ENCODE measurements around the gene PNLIPRP3.

The PNLIPRP3 gene

DNA sequence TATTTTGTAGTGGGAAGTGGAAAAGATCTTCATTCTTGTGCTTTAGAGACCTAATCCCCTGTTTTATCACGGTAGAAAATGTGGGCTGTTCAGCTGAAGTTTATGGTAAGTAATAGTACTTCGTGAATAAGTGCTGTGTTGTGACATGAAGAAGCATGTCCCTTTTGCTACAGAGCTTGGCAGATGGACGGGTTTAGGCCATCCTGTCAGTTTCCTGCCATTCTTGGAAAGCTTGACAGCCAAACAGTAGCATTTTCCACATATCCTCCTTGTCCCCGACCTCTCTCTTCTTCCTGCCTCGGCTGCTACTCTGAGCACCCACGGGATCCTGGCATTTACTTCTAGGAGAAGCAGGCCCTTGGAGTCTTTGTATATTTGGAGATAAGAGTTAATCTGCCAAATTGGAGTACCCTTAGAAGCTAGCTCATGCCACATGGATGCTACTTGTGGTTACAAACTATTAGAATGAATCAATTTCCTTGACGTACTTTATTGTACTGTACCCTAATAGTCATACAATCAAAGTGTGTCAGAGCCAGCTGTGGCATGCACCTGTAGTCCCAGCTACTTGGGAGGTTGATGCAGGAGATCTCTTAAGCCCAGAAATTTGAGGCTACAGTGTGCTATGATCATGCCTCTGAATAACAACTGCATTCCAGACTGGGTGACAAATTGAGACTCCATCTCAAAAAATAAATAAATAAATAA, 39.2 kb downstream of the PNLIPRP3 start:
- no peak overlapping the region for H3K27ac Mint-ChIP-seq
- H3K9me3 Mint-ChIP-seq = no peaks in the 10 kb centered on the region
- no peak overlapping the region for H3K4me3 Mint-ChIP-seq
- no peaks in the 10 kb centered on the region for H3K27me3 Mint-ChIP-seq (ENCODE audit: low read depth)
- no peaks in the 10 kb centered on the region for H3K4me1 Mint-ChIP-seq (ENCODE audit: low read depth)
- no peaks in the 10 kb centered on the region for H3K36me3 Mint-ChIP-seq (ENCODE audit: low read depth)

DNA sequence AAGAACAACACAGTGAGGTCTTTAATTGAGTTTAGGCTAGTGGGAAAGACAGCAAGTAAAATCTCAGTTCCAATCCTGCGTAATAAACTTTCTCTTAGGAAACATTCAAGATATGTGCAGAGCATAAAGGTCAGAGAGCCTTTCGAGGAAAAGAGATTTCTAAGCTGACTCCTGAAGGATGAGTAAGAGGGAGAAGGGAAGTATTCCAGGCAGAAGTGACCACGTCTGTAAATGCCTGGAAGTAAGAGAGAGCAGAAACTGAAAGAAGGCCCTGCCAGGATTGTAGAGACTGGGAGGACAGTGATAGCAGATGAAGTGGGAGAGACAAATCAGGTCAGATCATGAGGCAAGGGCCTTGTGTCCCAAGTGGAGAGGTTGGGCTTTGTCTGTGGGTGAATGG, 41.8 kb downstream of the PNLIPRP3 start:
- no peaks in the 10 kb centered on the region for H3K36me3 Mint-ChIP-seq (ENCODE audit: low read depth)
- no peak overlapping the region for H3K4me3 Mint-ChIP-seq
- no peaks in the 10 kb centered on the region for H3K4me1 Mint-ChIP-seq (ENCODE audit: low read depth)
- no peaks in the 10 kb centered on the region for H3K9me3 Mint-ChIP-seq
- H3K27ac Mint-ChIP-seq = no peak overlapping the region
- H3K27me3 Mint-ChIP-seq (ENCODE audit: low read depth) = peaks cover 3% of the 10 kb centered on the region

DNA sequence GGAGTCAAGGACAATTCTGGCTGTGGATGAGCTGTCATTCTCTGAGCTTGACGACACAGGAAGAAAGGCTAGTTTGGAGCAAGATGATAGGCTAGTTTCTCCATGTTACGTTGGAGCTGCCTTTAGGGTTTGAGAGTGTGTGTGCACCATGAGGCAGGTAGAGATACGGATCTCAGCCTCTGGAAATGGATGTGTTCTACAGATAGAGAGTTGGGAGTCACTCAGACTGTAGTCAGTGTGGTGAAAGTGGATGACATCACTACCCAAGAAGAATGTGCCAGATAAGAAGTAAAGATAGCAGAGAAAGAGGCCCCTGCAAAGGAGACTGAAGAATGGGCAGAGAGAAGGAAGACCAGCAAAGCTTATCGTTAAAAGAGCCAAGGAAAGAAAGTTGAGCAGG, 42.4 kb downstream of the PNLIPRP3 start:
- no peak overlapping the region for H3K4me3 Mint-ChIP-seq
- H3K9me3 Mint-ChIP-seq = no peaks in the 10 kb centered on the region
- H3K36me3 Mint-ChIP-seq (ENCODE audit: low read depth) = no peaks in the 10 kb centered on the region
- H3K27me3 Mint-ChIP-seq (ENCODE audit: low read depth) = peaks cover 3% of the 10 kb centered on the region
- no peak overlapping the region for H3K27ac Mint-ChIP-seq
- H3K4me1 Mint-ChIP-seq (ENCODE audit: low read depth) = no peaks in the 10 kb centered on the region

DNA sequence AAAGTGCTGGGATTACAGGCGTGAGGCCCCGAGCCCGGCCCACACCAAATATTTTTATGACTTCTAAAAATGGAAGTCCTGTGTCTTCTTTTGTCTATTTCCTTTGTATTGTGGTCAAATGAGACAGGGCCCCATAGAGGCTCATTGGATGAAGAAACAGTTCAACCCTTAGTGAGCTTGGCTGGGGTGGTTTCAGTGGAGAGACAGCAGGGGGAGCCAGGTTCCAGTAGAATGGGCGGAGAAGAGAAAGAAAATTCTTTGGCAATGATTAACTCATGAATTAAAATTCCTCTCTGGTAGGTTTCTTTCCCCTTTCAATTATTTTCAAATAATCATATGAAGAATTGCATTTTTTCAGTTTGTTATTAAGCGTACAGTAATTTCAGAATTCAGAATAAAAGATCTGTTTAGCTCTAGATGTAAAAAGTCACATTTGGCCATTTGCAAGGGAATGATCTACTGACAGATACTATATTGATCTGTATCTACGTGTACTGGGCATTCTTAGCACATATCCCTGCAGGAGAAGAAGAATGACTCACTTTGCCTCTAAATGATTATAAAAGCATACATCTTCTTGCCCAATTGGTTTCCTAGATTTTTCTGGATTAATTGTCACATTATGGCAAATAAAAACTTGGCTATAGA, 43.2 kb downstream of the PNLIPRP3 start:
- H3K27me3 Mint-ChIP-seq (ENCODE audit: low read depth) = peaks cover 3% of the 10 kb centered on the region
- no peaks in the 10 kb centered on the region for H3K36me3 Mint-ChIP-seq (ENCODE audit: low read depth)
- no peak overlapping the region for H3K4me3 Mint-ChIP-seq
- no peak overlapping the region for H3K27ac Mint-ChIP-seq
- H3K9me3 Mint-ChIP-seq = no peaks in the 10 kb centered on the region
- H3K4me1 Mint-ChIP-seq (ENCODE audit: low read depth) = no peaks in the 10 kb centered on the region

DNA sequence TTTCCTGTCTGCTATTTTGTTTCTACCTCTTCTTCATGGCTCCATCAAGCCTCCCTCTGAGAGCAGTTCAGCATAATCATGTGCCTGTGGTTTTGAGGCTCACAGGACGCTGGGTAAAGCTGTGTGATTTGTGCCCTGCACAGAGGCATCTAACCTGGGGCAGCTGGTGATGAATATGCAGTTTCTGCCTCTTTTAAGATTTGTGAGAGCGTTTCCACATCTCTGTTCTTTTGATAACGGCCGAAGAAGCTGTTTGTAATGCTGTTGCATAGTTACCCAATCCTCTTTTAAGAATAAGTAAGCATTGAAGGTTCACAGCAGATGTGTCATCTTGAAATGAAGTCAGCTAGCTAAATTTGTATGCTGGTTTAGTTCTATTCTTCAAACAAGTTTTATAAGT, 45.2 kb downstream of the PNLIPRP3 start:
- Mint-ChIP-seq H3K27ac (no peak overlapping the region), H3K27me3 (ENCODE audit: low read depth) (peaks cover 3% of the 10 kb centered on the region), H3K9me3 (no peaks in the 10 kb centered on the region), H3K4me3 (no peak overlapping the region), H3K4me1 (ENCODE audit: low read depth) (no peaks in the 10 kb centered on the region), H3K36me3 (ENCODE audit: low read depth) (no peaks in the 10 kb centered on the region)

DNA sequence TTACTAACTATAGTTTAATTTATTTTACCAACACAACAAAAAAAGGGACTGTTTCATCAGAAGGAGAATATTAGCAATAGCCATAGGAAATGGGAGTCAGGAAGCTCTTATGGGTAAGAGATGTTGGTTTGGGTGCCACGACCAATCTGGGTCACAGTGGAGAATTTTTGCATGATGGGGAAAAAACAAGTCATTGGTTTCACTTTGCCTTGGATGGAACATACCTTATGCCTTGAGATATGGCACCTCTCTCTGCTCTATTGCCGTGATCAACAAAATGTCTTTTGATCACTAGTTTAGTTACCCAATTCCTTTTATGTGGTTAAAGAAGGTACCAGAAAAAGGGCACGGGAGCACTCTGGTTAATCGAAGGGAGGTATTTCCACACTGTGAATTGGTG, 48.2 kb downstream of the PNLIPRP3 start:
- no peaks in the 10 kb centered on the region for H3K9me3 Mint-ChIP-seq
- H3K4me1 Mint-ChIP-seq (ENCODE audit: low read depth) = no peaks in the 10 kb centered on the region
- H3K4me3 Mint-ChIP-seq = no peak overlapping the region
- H3K36me3 Mint-ChIP-seq (ENCODE audit: low read depth) = no peaks in the 10 kb centered on the region
- H3K27ac Mint-ChIP-seq = no peak overlapping the region
- peaks cover 3% of the 10 kb centered on the region for H3K27me3 Mint-ChIP-seq (ENCODE audit: low read depth)

DNA sequence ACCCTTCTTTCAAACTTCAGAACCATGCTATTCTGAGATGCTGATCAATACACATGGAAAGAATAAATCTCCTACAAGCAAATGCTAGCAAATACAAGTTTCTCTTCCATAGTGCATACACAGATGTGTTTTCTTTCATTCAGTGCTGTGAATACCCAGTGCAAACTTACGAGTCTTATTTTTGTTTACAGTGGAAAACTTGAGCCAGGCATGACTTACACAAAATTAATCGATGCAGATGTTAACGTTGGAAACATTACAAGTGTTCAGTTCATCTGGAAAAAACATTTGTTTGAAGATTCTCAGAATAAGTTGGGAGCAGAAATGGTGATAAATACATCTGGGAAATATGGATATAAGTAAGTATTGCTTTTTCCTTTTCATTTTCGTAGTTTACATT, 48.8 kb downstream of the PNLIPRP3 start:
- Mint-ChIP-seq H3K36me3 (ENCODE audit: low read depth) (no peaks in the 10 kb centered on the region), H3K27ac (no peak overlapping the region), H3K27me3 (ENCODE audit: low read depth) (peaks cover 3% of the 10 kb centered on the region), H3K4me3 (no peak overlapping the region), H3K9me3 (no peaks in the 10 kb centered on the region), H3K4me1 (ENCODE audit: low read depth) (no peaks in the 10 kb centered on the region)

DNA sequence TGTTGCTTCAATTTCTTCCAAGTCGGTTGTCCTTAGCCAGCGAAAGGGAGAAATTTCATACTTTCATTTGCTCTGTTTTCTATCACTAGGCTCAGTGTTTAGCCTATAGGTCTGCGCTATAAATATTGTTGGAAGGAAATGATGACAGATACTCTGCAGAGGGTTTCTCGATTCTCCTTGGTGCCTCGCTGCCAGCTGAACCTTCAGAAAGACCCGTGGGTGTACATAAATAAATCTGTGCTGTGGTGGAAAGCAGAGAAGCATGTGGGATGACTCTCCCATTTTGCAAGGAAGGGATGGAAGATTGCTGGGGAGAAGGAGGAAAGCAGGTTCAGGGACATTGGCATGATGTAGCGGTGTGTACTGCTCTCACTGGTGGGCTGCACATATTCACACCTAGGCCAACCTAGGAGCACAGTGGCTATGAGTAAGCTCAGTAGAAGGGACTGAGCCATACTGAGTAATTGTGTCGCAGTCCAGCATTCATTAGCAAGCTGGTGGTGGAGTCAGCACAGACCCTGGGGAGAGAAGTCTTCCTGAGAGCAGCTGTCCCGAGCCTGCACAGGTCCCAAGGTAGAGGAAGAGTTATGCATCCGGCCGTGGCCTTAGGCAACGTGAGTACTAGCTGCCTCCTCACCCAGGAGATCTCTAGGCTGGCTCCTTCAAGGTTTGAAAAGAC, 50.5 kb downstream of the PNLIPRP3 start:
- Mint-ChIP-seq H3K36me3 (ENCODE audit: low read depth) (no peaks in the 10 kb centered on the region), H3K9me3 (no peaks in the 10 kb centered on the region), H3K27ac (no peak overlapping the region), H3K4me3 (no peak overlapping the region), H3K4me1 (ENCODE audit: low read depth) (no peaks in the 10 kb centered on the region), H3K27me3 (ENCODE audit: low read depth) (no peaks in the 10 kb centered on the region)

DNA sequence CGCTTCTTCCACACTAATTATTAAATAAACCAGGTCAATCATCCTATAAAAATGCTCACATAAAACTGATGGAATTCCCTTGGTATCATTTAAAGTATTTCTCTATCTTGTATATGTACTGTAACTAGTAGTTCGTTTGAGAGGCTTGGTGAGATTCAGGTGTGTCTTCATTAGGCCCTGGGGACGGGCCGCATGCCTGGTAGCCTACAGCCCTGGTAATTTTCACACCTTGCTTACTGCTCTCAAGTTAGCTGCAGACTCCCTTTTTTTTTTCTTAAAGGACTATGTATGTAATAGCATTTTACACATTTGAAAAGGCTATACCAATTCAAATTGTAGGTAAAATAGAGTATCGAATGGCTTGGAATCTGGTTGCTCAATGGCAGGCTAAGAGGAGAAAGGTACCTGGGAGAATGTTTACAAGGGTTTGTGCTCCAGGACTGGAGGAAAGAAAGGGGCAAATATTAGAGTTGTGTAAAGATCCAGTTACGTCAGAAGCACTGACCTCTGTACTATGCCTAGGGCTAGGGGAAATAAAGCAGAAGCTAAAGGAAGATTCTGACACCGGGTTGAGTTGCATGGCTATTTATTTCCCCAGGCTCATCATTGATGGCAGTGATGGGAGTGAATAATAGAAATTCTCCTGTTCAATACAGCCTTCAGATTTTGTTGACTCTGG, 59.3 kb downstream of the PNLIPRP3 start:
- H3K27ac Mint-ChIP-seq = no peak overlapping the region
- H3K27me3 Mint-ChIP-seq (ENCODE audit: low read depth) = no peaks in the 10 kb centered on the region
- H3K9me3 Mint-ChIP-seq = no peaks in the 10 kb centered on the region
- no peaks in the 10 kb centered on the region for H3K36me3 Mint-ChIP-seq (ENCODE audit: low read depth)
- no peak overlapping the region for H3K4me3 Mint-ChIP-seq
- no peaks in the 10 kb centered on the region for H3K4me1 Mint-ChIP-seq (ENCODE audit: low read depth)

DNA sequence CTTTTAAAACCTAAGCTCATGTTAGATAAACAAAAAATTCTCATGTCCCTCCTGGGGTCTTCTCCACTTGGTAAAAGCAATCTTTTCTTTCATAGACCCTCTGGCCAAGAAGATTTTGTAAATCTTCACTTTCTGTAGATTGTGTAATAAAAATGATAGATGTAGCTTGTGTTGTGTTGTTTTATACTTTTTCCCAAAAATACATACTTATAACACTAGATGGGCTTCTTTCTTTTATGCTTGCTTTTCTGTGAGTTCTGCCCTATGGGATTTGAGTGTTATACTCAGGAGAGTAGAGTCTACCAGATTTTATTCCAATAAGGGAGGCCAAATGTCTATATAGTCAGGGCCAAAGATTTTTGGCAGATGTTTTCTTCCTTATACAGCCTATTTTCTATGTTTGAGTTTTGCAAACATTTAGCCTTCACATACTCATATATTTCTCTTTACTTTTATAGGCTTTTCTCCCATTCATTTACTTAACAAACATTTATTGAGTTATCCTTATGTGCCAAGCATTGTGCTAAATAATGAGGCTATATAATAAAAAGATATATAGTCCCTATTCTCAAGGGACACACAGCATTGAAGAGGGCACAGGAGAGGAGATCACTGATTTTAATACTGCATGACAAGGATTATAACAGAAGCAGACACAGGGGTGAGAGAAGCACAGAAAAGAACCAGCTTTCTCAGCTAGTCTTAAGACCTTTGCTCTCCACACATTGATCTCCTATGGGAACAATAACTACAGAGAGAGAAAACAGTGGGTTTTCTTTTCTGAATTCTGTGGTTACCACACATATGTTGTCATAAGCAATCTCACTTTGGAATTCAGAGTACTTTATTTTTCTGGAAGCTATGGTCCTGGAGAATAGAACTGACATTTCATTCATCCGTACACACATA, 60.1 kb downstream of the PNLIPRP3 start:
- no peaks in the 10 kb centered on the region for H3K36me3 Mint-ChIP-seq (ENCODE audit: low read depth)
- H3K4me3 Mint-ChIP-seq = no peak overlapping the region
- no peaks in the 10 kb centered on the region for H3K4me1 Mint-ChIP-seq (ENCODE audit: low read depth)
- H3K27ac Mint-ChIP-seq = no peak overlapping the region
- no peaks in the 10 kb centered on the region for H3K9me3 Mint-ChIP-seq
- H3K27me3 Mint-ChIP-seq (ENCODE audit: low read depth) = no peaks in the 10 kb centered on the region

DNA sequence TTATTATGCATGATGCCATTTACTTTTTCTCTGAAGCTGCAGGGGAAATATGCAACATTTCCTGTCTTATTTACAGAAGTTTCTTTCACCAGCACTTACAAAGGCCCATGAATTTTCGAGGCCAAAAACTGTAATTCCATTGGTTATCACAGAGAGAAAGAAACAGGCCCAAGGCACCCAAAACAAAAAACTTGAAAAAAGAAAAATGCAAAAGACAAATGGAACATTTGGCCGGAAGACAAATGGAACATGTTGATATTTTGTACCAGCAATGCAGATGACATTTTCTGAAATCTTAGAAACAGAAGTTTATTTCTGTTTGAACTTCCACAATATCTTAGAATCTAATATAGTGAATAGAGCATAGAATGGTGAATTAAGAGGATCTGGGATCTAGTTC, 61.8 kb downstream of the PNLIPRP3 start:
- Mint-ChIP-seq H3K4me3 (no peak overlapping the region), H3K36me3 (ENCODE audit: low read depth) (no peaks in the 10 kb centered on the region), H3K9me3 (no peaks in the 10 kb centered on the region), H3K27me3 (ENCODE audit: low read depth) (no peaks in the 10 kb centered on the region), H3K4me1 (ENCODE audit: low read depth) (no peaks in the 10 kb centered on the region), H3K27ac (no peak overlapping the region)

DNA sequence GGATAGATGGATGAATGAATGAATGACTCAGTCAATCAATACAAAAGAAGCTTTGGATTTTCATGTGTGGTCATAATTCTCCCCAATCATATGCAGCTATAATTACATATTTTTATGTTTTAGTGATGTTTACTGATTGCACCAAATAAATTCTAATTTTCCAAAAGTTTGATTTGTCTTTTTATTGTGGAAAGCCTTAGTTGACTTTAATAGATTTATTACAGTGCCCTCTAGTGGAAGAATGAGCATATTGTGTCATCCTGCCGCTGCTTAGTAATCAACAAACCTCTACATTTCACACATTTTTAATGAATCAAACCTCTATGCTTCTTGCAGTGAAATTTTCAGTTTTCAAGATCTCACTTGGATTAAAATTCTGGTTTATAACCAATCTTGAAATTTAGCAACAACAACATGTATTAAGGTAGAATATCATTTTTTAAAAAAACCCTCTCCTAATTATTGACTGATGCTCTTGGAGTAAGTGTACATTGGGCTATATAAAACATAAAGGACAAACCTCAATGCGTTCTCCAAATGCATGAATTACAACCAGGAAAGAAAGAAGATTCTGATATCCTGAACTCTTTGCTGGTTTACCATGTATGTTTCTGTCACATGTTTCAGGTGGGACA, 62.5 kb downstream of the PNLIPRP3 start:
- Mint-ChIP-seq H3K4me1 (ENCODE audit: low read depth) (no peaks in the 10 kb centered on the region), H3K27ac (no peak overlapping the region), H3K36me3 (ENCODE audit: low read depth) (no peaks in the 10 kb centered on the region), H3K9me3 (no peaks in the 10 kb centered on the region), H3K27me3 (ENCODE audit: low read depth) (no peaks in the 10 kb centered on the region), H3K4me3 (no peak overlapping the region)

DNA sequence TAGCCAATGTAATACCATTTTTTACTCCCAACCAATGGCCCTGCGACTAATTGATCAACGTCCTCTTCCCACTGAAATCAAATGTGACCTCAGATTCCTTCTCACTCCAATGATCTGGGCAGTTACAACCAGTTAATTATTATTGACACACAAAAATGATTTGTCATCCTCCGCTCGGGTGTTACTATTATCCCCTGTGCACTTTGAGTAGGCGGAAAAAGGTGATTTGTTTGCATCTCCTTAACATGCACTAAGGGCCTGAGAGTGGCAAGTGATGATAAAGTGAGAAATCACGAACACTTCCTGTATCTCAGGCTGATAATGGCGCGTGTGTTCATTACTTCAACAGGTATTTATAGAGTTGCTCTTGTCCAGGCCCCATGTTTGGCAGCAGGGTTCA, 77.1 kb downstream of the PNLIPRP3 start:
- Mint-ChIP-seq H3K36me3 (ENCODE audit: low read depth) (no peaks in the 10 kb centered on the region), H3K4me3 (no peak overlapping the region), H3K9me3 (peaks cover 4% of the 10 kb centered on the region), H3K27ac (no peak overlapping the region), H3K27me3 (ENCODE audit: low read depth) (no peaks in the 10 kb centered on the region), H3K4me1 (ENCODE audit: low read depth) (no peaks in the 10 kb centered on the region)

DNA sequence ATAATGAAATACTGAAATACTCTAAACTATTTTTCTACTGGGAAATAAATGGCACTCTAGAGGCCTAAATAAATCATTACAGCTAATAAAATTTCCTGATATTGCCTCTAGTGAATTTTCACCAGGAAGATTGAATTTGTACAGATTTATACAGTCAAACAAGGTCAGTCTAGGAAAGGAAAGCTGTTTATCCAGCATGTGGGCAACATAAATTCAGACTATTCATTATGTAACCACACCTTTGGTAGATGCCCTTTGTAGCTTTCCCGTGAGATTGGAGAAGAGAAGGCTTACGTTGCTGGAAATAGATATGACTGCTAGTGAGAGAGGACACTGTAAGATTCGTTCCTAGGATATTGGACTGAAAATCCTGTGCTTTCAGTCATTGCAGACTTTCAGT, 82.9 kb downstream of the PNLIPRP3 start:
- Mint-ChIP-seq H3K27ac (no peak overlapping the region), H3K9me3 (no peaks in the 10 kb centered on the region), H3K4me3 (no peak overlapping the region), H3K36me3 (ENCODE audit: low read depth) (no peaks in the 10 kb centered on the region), H3K4me1 (ENCODE audit: low read depth) (no peaks in the 10 kb centered on the region), H3K27me3 (ENCODE audit: low read depth) (no peaks in the 10 kb centered on the region)

All from T-helper 1 cell treated with Interleukin-12 subunit alpha and Interleukin-12 subunit beta and Interleukin-4 antibody, amounts not matched to agents 30 μg/mL and 1 μg/mL, for 36 hours (primary cell).